Subcutaneous abdominal adipose tissue (tissue), 5 donors: Measurements from ENCODE around the gene DNER.

Experiments
- H3K27ac ChIP-seq: one replicate; pipeline ENCODE4 v1.7.0; 2013; ENCODE audit warnings: low read depth, mild to moderate bottlenecking, inconsistent platforms, low read length, moderate library complexity
- H3K27me3 ChIP-seq, 5 donors: one replicate each; pipeline ENCODE4 v1.7.0; 2013; ENCODE audit warnings: low read length in 5 of 5, inconsistent platforms in 1 of 5; ENCODE audit not compliant: control insufficient read depth in 5 of 5, insufficient read depth in 4 of 5
- H3K36me3 ChIP-seq, 5 donors: one replicate each; pipeline ENCODE4 v1.7.0; 2013; ENCODE audit warnings: low read length in 5 of 5; ENCODE audit not compliant: control insufficient read depth in 5 of 5, insufficient read depth in 5 of 5
- H3K4me1 ChIP-seq, 5 donors: one replicate each; pipeline ENCODE4 v1.7.0; 2013; ENCODE audit warnings: low read length in 5 of 5, mild to moderate bottlenecking in 3 of 5, moderate library complexity in 1 of 5; ENCODE audit not compliant: control insufficient read depth in 5 of 5, insufficient read depth in 5 of 5
- H3K4me3 ChIP-seq, 5 donors: one replicate each; pipeline ENCODE4 v1.7.0; 2013; ENCODE audit warnings: low read length in 5 of 5, low read depth in 1 of 5
- H3K9ac ChIP-seq, 5 donors: one replicate each; pipeline ENCODE4 v1.7.0; 2013; ENCODE audit warnings: low read length in 5 of 5, mild to moderate bottlenecking in 4 of 5, moderate library complexity in 3 of 5
- H3K9me3 ChIP-seq, 5 donors: one replicate each; pipeline ENCODE4 v1.7.0; 2013; ENCODE audit warnings: low read length in 5 of 5; ENCODE audit not compliant: control insufficient read depth in 5 of 5
- donor health status: healthy.
- donor health status: healthy.
- donor health status: healthy.
- donor health status: healthy.
- donor health status: healthy.

The DNER gene

DNA sequence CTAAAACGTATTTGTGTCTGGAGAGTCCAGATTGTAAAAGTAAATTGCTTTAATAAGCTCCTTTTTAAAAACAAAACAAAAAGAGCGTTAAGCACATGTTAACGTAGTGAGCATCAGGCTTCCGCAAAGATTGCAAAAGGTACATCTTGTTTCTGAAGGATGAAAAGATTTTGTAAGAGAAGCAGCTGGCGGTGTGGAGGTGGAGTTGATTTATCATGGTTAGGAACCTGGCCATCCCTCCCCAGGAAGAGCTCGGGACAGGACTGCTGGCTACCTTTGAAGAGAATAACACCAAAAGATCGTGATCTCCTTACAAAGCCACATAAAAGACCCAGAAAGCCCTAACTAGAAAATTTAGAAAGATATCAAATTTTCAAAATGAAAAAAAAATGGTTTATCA lies 132.2 kb downstream of the DNER start:
- H3K4me3 ChIP-seq = no peak overlapping the region
- peaks cover 0 to 4% (median 0%) of the 10 kb centered on the region in 5 donors for H3K27me3 ChIP-seq
- no peak overlapping the region for H3K27ac ChIP-seq
- H3K9me3 ChIP-seq = no peaks in the 10 kb centered on the region
- H3K9ac ChIP-seq = no peak overlapping the region
- no peaks in the 10 kb centered on the region for H3K36me3 ChIP-seq
- peaks cover 0 to 5% (median 4%) of the 10 kb centered on the region in 5 donors for H3K4me1 ChIP-seq

- Histone ChIP-seq H3K27me3 (no peaks in the 10 kb centered on the region), H3K27ac (no peak overlapping the region), H3K9ac (no peak overlapping the region), H3K36me3 (no peaks in the 10 kb centered on the region), H3K9me3 (no peaks in the 10 kb centered on the region), H3K4me1 (no peaks in the 10 kb centered on the region), H3K4me3 (no peak overlapping the region)
Measured at GRCh38 chr2:229578052-229578846, 136.1 kb downstream of the DNER start.

DNA sequence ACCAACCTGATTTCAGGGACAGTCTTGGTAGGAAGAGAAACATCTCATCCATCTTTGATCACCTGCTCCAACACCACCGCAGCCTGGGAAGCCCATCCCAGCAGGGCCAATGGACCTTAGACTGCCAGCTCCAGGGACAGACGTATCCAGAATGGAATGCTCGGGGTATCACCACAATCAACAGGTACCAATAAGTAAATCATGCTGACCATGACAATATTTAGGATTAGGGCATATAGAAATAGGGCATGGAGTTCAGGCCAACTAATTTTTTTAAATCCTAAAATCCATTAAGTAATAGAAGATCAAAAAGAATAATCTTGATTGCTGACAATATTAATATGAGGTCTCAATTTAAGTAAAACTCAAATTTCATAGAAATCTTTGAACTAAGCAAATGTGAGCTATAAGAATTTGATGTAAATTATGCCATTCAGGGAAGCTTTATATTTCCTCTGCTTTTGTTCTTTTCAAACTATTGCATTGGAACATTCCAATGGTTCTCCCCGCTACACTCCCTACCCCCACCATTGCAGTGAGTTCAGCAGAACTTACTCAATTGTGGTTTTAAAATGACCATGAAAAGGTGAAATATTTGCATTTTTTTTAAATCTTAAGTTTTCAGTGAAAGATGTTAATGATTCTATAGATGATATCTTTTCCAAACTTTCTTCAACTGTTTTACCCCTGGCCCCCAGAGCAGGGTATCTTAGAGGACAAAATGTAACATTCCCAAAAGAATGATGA lies 138.6 kb downstream of the DNER start:
- Histone ChIP-seq H3K4me1 (no peaks in the 10 kb centered on the region), H3K27me3 (no peaks in the 10 kb centered on the region), H3K36me3 (no peaks in the 10 kb centered on the region), H3K4me3 (no peak overlapping the region), H3K9me3 (no peaks in the 10 kb centered on the region), H3K27ac (no peak overlapping the region), H3K9ac (no peak overlapping the region)

DNA sequence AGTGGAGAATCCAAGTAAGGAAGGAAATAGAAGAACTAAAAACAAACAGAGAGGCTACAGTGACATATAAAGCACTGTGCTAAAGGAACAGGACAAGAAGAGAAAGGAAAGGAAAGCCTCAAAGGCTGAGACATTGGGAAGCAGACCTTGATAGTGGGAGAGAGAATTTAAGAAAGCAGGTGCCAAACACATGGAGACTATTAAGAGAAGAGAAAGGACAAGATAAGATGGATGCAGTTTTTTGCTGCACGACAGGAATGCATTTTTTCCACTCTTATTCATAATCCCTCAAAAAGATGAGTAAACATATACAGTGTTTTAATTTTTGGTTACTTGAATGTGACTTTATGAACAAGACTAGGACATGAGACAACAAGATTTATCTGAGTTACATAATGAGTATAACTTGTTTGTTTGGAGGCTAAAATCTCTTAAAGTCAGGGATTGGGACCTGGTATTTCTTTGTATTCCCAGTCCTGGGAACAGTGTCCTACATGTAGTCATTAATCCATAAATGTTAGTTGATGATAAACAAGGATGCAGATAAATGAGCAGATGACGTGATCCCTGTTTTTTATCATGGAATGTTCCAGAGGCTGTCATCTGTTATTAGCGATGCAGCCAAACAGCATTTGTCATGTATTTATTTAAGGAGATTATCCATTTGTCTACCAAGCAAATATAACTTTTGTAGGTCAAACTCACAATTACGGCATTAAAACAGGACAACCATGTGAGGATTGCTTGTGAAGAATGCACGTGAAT lies 141.7 kb downstream of the DNER start:
- no peaks in the 10 kb centered on the region for H3K4me1 ChIP-seq
- no peak overlapping the region for H3K27ac ChIP-seq
- H3K36me3 ChIP-seq = no peaks in the 10 kb centered on the region
- H3K4me3 ChIP-seq = no peak overlapping the region
- no peaks in the 10 kb centered on the region for H3K9me3 ChIP-seq
- no peaks in the 10 kb centered on the region for H3K27me3 ChIP-seq
- no peak overlapping the region for H3K9ac ChIP-seq

DNA sequence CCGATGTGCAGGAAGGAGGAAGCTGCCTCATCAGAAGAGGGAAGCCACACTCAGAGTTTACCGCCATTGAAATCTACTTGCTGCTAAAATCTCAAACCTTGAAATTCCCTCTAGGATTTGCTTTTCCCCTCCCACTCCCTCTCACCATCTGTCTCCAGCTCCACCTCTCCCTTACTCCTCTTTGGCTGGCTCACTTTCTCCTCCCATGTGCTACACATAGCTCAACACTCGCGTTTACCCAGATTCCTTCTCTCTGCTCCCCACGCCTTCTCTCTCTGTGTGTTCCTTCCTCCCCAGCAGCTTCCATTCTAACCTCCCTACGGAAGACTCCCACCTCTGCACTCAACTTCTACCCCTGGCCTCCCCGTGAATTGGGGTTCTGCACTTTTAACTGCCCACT lies 143.1 kb downstream of the DNER start:
- H3K27ac ChIP-seq = no peak overlapping the region

DNA sequence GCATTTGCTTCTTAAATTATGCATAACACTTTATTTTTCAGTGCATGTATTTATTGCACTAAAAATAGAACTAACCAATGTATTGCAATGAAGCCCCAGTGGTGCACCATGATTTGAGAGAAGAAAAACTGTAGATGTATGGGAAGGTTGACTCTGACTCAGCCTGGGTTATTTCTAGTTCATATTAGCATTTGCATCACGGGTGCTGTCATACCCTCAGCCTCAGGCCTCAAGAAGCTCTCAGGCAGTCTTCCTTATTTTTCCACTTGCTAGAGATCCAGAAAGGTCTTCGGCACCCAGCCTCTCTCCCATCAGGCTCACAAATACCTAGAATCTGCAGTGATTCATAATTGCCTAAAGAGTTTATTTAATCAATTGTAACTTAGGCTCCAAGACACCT lies 148.0 kb downstream of the DNER start:
- H3K9me3 ChIP-seq = peaks cover 0 to 4% (median 0%) of the 10 kb centered on the region in 5 donors
- no peaks in the 10 kb centered on the region for H3K27me3 ChIP-seq
- H3K27ac ChIP-seq = no peak overlapping the region
- no peak overlapping the region for H3K4me3 ChIP-seq
- H3K9ac ChIP-seq = no peak overlapping the region
- no peaks in the 10 kb centered on the region for H3K36me3 ChIP-seq
- H3K4me1 ChIP-seq = no peaks in the 10 kb centered on the region

More for the DNA sequence above, 143.1 kb downstream of the DNER start:
- no peak overlapping the region for H3K4me3 ChIP-seq
- H3K27me3 ChIP-seq = no peaks in the 10 kb centered on the region
- no peak overlapping the region for H3K9ac ChIP-seq
- no peaks in the 10 kb centered on the region for H3K4me1 ChIP-seq
- no peaks in the 10 kb centered on the region for H3K36me3 ChIP-seq
- no peaks in the 10 kb centered on the region for H3K9me3 ChIP-seq

DNA sequence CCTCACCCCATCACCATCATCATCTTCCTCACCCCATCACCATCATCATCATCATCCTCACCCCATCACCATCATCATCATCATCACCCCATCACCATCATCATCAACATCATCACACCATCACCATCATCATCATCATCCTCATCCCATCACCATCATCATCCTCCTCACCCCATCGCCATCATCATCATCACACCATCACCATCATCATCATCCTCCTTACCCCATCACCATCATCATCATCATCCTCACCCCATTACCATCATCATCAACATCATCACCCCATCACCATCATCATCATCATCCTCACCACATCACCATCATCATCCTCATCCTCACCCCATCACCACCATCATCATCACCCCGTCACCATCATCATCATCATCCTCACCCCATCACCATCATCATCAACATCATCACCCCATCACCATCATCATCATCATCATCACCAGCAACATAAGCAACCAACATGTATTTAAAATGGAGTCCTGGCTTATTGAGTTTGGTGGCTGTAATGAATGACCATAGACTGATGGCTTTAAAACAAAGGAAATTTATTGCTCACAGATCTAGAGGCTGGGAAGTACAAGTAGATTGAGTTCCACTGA lies 150.0 kb downstream of the DNER start:
- peaks cover 0 to 4% (median 0%) of the 10 kb centered on the region in 5 donors for H3K9me3 ChIP-seq
- no peaks in the 10 kb centered on the region for H3K4me1 ChIP-seq
- H3K27me3 ChIP-seq = no peaks in the 10 kb centered on the region
- no peak overlapping the region for H3K9ac ChIP-seq
- no peak overlapping the region for H3K27ac ChIP-seq
- H3K36me3 ChIP-seq = no peaks in the 10 kb centered on the region
- no peak overlapping the region for H3K4me3 ChIP-seq

- Histone ChIP-seq H3K27me3 (no peaks in the 10 kb centered on the region), H3K9ac (no peak overlapping the region), H3K36me3 (no peaks in the 10 kb centered on the region), H3K4me1 (no peaks in the 10 kb centered on the region), H3K9me3 (peaks cover 0 to 4% (median 0%) of the 10 kb centered on the region in 5 donors), H3K4me3 (no peak overlapping the region), H3K27ac (no peak overlapping the region)
Measured at GRCh38 chr2:229563388-229563787, 151.0 kb downstream of the DNER start.

GRCh38 chr2:229562472-229563127 lies 151.8 kb downstream of the DNER start:
- H3K27me3 ChIP-seq = no peaks in the 10 kb centered on the region
- H3K4me1 ChIP-seq = no peaks in the 10 kb centered on the region
- no peaks in the 10 kb centered on the region for H3K36me3 ChIP-seq
- no peak overlapping the region for H3K4me3 ChIP-seq
- no peak overlapping the region for H3K9ac ChIP-seq
- peaks cover 0 to 4% (median 0%) of the 10 kb centered on the region in 5 donors for H3K9me3 ChIP-seq
- H3K27ac ChIP-seq = no peak overlapping the region
